Ovary (tissue), 3 donors: Measurements from ENCODE around the gene ADH1A.

Source experiments
- POLR2A ChIP-seq: fragments of 450-650 bp; IDR thresholded peaks from one replicate; pipeline ENCODE4 v1.6.1; 2017; ENCODE audit warnings: antibody characterized with exemption, mild to moderate bottlenecking, moderate library complexity
- TF ChIP-seq, protein P1 (sequence below), 3 donors: fragments of 450-650 bp in 2 of 3; fragments of 200-600 bp in 1 of 3; IDR thresholded peaks; one replicate each; pipeline versions ENCODE4 v1.5.1 to v1.8.0; 2016 to 2022; ENCODE audit warnings: antibody characterized with exemption in 3 of 3, mild to moderate bottlenecking in 1 of 3
- donor health status: DM: no; HTN: no; CAD: no.

DNA sequence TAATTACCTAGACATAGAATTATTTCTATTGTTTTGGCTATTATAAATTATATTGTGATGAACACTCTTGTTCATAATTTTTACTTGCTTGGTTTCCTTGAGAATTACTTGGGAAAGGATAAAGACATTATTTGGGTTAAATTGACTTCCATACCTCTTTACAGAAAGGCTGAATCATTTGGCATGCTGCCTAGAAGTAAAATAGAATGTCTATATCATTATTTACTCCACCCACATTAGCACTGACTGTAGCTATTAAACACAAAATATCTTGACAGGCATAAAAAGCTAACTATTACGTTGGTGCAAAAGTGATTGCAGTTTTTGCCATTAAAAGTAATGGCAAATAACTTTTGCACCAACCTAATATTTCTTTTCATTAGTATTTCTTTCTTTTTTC, 42.1 kb downstream of the ADH1A start:
- TF ChIP-seq, protein P1, sequence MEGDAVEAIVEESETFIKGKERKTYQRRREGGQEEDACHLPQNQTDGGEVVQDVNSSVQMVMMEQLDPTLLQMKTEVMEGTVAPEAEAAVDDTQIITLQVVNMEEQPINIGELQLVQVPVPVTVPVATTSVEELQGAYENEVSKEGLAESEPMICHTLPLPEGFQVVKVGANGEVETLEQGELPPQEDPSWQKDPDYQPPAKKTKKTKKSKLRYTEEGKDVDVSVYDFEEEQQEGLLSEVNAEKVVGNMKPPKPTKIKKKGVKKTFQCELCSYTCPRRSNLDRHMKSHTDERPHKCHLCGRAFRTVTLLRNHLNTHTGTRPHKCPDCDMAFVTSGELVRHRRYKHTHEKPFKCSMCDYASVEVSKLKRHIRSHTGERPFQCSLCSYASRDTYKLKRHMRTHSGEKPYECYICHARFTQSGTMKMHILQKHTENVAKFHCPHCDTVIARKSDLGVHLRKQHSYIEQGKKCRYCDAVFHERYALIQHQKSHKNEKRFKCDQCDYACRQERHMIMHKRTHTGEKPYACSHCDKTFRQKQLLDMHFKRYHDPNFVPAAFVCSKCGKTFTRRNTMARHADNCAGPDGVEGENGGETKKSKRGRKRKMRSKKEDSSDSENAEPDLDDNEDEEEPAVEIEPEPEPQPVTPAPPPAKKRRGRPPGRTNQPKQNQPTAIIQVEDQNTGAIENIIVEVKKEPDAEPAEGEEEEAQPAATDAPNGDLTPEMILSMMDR (IDR thresholded peaks at IDR 0.05) = no peak
- no peak for TF ChIP-seq POLR2A
